ENCODE measurements around the gene ZFYVE28.
A peak's percentile ranks its signal among the peaks of the same experiment; 100 is the strongest.
"Not testable (repeated sequence)": the region's sequence is repeated elsewhere in the genome, so short reads cannot be mapped to it uniquely, and the experiment has no call there.

Gene ZFYVE28

DNA sequence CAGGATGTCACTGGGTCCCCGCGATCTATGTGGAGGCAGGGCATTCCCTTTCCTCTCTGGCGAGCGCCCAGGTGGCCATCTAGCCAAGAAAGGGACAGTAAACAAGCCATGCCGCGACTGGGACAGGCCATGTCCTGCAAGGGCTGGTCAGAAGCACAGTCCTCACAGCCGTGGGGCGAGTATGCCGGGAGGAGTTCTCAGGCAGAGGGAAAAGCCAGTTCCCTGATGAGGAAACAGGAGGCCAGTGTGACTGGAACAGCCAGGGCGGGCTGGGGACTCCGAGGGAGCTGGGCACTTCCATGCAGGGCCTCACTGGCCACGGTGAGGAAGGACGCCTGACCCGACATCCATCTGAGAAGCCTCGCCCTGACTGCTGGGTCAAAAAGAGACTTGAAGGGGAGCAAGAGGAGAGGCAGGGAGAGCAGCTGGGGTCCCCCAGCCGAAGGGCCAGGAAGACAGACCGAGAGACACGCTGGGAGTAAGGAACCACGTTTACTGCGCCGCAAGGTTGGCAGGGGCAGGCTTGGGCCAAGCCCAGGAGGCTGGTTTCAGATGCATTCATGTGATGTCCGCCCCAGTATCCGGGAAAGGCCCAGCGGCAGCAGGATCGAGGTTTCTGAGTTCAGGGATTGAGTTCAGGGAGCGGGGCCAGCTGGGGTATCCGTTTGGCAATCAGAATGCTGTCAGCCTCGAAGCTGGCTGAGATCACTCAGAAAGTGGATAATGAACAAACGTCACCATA is 15.3 kb upstream of the ZFYVE28 start:
- TF ChIP-seq, protein P1, sequence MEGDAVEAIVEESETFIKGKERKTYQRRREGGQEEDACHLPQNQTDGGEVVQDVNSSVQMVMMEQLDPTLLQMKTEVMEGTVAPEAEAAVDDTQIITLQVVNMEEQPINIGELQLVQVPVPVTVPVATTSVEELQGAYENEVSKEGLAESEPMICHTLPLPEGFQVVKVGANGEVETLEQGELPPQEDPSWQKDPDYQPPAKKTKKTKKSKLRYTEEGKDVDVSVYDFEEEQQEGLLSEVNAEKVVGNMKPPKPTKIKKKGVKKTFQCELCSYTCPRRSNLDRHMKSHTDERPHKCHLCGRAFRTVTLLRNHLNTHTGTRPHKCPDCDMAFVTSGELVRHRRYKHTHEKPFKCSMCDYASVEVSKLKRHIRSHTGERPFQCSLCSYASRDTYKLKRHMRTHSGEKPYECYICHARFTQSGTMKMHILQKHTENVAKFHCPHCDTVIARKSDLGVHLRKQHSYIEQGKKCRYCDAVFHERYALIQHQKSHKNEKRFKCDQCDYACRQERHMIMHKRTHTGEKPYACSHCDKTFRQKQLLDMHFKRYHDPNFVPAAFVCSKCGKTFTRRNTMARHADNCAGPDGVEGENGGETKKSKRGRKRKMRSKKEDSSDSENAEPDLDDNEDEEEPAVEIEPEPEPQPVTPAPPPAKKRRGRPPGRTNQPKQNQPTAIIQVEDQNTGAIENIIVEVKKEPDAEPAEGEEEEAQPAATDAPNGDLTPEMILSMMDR (IDR thresholded peaks at IDR 0.05), result no peak
- no peak overlapping the region for H3K27ac ChIP-seq
- peak in 1 of 2 donors; percentile 39 for DNase-seq

GRCh38 chr4:2432991-2433530 is 14.6 kb upstream of the ZFYVE28 start:
- Histone ChIP-seq H3K36me3 (no peaks in the 10 kb centered on the region), H3K4me3 (no peak overlapping the region), H3K4me1 (peaks cover 0 to 3% (median 0%) of the 10 kb centered on the region in 4 donors), H3K9me3 (no peaks in the 10 kb centered on the region), H3K27me3 (peaks cover 0 to 18% of the 10 kb centered on the region in 2 donors), H3K27ac (no peak overlapping the region)
- peak in 1 of 2 donors; percentile 57 for DNase-seq
- TF ChIP-seq, protein P1 (IDR thresholded peaks at IDR 0.05), result no peak
- intact Hi-C loops (cut with DNase I; ENCODE audit: low total_unique reads), result no loop called here

More for the DNA sequence above, 15.3 kb upstream of the ZFYVE28 start:
- Histone ChIP-seq H3K9me3 (no peaks in the 10 kb centered on the region), H3K4me1 (peaks cover 0 to 3% (median 0%) of the 10 kb centered on the region in 4 donors), H3K36me3 (no peaks in the 10 kb centered on the region), H3K27me3 (peaks cover 0 to 17% of the 10 kb centered on the region in 2 donors), H3K4me3 (no peak overlapping the region)
- intact Hi-C loops (cut with DNase I; ENCODE audit: low total_unique reads), result no loop called here

DNA sequence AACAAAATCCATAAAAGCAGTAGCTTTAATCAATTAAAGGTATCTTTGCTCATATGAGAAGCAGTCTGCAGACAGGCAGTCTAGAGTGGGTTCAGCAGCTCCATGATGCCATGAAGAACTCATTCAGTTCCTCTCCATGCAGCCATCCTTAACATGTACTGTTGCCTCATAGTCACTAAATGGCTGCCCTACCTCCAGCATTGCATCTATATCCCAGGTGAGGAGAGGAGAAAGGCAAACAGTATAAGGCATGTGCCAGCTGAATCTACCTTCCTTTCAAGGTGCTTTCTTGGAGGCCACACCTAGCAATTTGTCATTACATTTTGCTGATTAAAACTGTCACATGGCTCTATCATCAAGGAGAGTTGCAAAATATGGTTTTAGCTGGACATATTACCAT is 13.6 kb upstream of the ZFYVE28 start:
- intact Hi-C loops (cut with DNase I; ENCODE audit: low total_unique reads), result no loop called here
- H3K27me3 ChIP-seq, result peaks cover 0 to 29% of the 10 kb centered on the region in 2 donors
- H3K27ac ChIP-seq, result no peak overlapping the region
- H3K4me3 ChIP-seq, result no peak overlapping the region
- H3K4me1 ChIP-seq, result peaks cover 0 to 3% (median 0%) of the 10 kb centered on the region in 4 donors
- DNase-seq, result no peak
- TF ChIP-seq, protein P1 (IDR thresholded peaks at IDR 0.05), result no peak
- H3K9me3 ChIP-seq, result no peaks in the 10 kb centered on the region
- no peaks in the 10 kb centered on the region for H3K36me3 ChIP-seq

- H3K36me3 ChIP-seq; H3K4me1 ChIP-seq; H3K27ac ChIP-seq; intact Hi-C loops (cut with DNase I; ENCODE audit: low total_unique reads); H3K4me3 ChIP-seq; H3K9me3 ChIP-seq; DNase-seq: not testable (repeated sequence)
- peaks cover 0 to 48% of the 10 kb centered on the region in 2 donors for H3K27me3 ChIP-seq
Observed at GRCh38 chr4:2429945-2430757, 11.7 kb upstream of the ZFYVE28 start.

DNA sequence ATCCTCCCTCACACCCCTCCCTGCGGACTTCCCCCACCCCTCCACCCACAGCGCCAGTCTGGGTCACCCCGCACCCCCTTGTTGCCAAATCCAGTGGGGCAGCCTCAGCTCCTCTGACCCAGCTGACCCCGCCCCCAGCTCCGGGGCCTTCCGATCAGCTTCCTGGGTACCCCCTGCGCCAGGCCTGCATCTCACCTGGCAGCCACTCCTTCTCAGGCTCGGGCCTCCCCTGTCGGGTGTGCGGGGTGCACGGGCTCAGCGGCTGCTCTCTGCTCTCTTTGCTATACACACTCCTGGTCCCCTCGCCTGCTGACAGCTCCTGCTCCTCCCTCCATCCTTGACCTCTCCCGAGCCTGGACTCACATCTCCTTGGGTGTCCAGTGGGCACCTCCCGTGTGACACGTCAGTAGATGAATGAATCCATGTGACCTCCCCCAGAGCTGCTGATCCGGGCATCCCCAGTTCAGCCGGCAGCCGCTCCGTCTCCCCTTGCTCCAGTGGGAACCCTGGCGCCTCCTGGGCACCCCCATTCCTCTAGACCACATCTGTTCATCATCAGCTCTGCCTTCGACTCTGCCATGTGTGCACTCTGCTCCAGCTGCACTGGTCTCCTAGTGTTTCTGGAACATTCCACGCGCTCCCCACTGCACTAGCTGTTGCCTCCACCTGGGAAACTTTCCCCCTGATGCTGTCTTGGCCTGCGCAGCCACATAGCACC is 10.2 kb upstream of the ZFYVE28 start:
- DNase-seq, result peak in 1 of 2 donors; percentile 48
- no peak overlapping the region for H3K4me3 ChIP-seq
- peaks cover 0 to 2% (median 0%) of the 10 kb centered on the region in 4 donors for H3K4me1 ChIP-seq
- H3K36me3 ChIP-seq, result no peaks in the 10 kb centered on the region
- H3K9me3 ChIP-seq, result no peaks in the 10 kb centered on the region
- no peak overlapping the region for H3K27ac ChIP-seq
- TF ChIP-seq, protein P1 (IDR thresholded peaks at IDR 0.05), result no peak
- H3K27me3 ChIP-seq, result peaks cover 0 to 57% of the 10 kb centered on the region in 2 donors
- intact Hi-C loops (cut with DNase I; ENCODE audit: low total_unique reads), result no loop called here

All from tibial artery (tissue), 4 donors.